ENCODE results near the gene ATG2A. TPM values are rescaled to one million over a fixed set of nuclear protein-coding genes. Genes with fewer than 3 reads are reported as not detected.

ATG2A gene
- total and polyA plus RNA-seq, 2 donors from 2014 or later = 16.8 to 26.9 TPM

DNA sequence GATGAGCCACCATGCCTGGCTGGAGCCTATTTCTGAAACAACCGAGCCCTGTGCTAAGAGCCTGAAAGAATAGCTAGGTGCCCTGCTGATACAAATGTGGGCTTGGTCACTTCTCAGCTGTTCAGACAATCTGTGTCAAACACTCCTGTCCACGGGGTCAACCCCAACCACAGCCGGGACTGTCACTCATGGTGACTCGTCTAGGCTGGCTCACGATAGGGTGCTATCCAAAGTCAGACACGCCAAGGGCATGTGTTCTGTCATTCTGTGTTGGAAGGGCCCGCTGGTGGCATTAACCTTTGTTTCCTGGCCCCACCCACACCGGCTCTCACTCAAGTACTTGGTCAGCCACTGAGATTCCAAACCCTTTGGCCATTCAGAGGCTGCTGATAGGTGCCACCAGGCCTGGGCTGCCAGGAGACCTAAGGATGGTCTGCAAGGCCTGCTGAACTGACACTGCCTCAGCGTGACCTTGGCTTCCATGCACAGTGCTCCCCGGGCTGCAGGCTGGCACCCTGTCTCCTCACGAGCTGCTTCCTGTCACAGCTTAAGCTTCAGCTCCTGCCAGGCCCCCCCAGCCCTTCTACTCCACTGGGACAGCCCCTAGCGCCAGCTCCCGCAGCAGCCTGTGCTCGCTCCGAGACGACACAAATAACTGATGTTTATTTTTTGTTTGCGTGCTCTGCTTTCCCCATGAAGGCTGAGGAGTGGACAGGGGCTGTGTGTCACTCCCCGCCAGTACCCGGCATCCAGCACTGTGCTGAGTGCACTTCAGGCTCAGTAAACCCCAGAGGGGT is 58.3 kb downstream of the ATG2A start:
- no peak overlapping the region for H3K4me3 ChIP-seq (ENCODE audit: low read length in 3 of 3)
- intact Hi-C loops (cut with DNase I) = no loop called here
- no peak for TF ChIP-seq CTCF (IDR thresholded peaks at IDR 0.05; ENCODE audit: borderline replicate concordance, extremely low read depth, insufficient read depth)

DNA sequence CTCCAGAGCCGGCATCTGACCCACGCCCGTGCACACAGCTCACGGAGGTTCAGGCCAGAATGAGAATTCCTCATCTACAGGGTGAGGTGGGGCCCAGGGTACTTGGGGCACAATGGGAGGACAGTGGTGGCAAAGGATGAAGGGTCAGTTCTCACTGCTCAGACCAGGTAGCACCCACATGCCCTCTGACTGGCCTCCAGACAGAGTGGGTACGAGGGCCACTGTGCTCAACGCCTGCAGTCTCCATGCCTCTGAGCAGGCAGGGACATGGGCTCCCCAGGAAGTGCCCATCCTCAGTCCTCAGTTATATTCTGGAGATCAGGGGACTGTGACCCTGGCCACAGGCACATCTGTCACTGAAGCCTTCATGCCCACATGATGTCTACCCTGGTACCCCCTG is 59.5 kb downstream of the ATG2A start:
- Histone ChIP-seq H3K9me3 (ENCODE audit: control insufficient read depth in 2 of 3, insufficient read depth in 1 of 3, low read length in 3 of 3) (no peaks in the 10 kb centered on the region), H3K4me3 (ENCODE audit: low read length in 3 of 3) (no peak overlapping the region), H3K27me3 (ENCODE audit: control insufficient read depth, insufficient read depth, low read length) (no peaks in the 10 kb centered on the region), H3K27ac (ENCODE audit: low read depth in 2 of 2, low read length in 2 of 2) (no peak overlapping the region), H3K9ac (ENCODE audit: low read length in 3 of 3) (no peak overlapping the region), H3K4me1 (ENCODE audit: control insufficient read depth in 2 of 3, insufficient read depth in 2 of 3, low read depth in 1 of 3, low read length in 3 of 3) (peaks cover 0 to 33% (median 0%) of the 10 kb centered on the region in 3 donors), H3K36me3 (ENCODE audit: control insufficient read depth in 2 of 3, insufficient read depth in 3 of 3, low read length in 3 of 3) (peaks cover 0 to 20% (median 13%) of the 10 kb centered on the region in 3 donors)
- DNase-seq (no peak), FAIRE-seq (no peak)
- TF ChIP-seq CTCF (IDR thresholded peaks at IDR 0.05; ENCODE audit: borderline replicate concordance, extremely low read depth, insufficient read depth) = no peak
- intact Hi-C loops (cut with DNase I) = no loop called here

More for the DNA sequence above, 58.3 kb downstream of the ATG2A start:
- peaks cover 0 to 45% (median 6%) of the 10 kb centered on the region in 3 donors for H3K4me1 ChIP-seq (ENCODE audit: control insufficient read depth in 2 of 3, insufficient read depth in 2 of 3, low read depth in 1 of 3, low read length in 3 of 3)
- FAIRE-seq (no peak), DNase-seq (peak in 1 of 5 donors; percentile 77)
- no peaks in the 10 kb centered on the region for H3K27me3 ChIP-seq (ENCODE audit: control insufficient read depth, insufficient read depth, low read length)
- peaks cover 0 to 20% (median 13%) of the 10 kb centered on the region in 3 donors for H3K36me3 ChIP-seq (ENCODE audit: control insufficient read depth in 2 of 3, insufficient read depth in 3 of 3, low read length in 3 of 3)
- no peak overlapping the region for H3K9ac ChIP-seq (ENCODE audit: low read length in 3 of 3)
- H3K9me3 ChIP-seq (ENCODE audit: control insufficient read depth in 2 of 3, insufficient read depth in 1 of 3, low read length in 3 of 3) = no peaks in the 10 kb centered on the region
- H3K27ac ChIP-seq (ENCODE audit: low read depth in 2 of 2, low read length in 2 of 2) = no peak overlapping the region

DNA sequence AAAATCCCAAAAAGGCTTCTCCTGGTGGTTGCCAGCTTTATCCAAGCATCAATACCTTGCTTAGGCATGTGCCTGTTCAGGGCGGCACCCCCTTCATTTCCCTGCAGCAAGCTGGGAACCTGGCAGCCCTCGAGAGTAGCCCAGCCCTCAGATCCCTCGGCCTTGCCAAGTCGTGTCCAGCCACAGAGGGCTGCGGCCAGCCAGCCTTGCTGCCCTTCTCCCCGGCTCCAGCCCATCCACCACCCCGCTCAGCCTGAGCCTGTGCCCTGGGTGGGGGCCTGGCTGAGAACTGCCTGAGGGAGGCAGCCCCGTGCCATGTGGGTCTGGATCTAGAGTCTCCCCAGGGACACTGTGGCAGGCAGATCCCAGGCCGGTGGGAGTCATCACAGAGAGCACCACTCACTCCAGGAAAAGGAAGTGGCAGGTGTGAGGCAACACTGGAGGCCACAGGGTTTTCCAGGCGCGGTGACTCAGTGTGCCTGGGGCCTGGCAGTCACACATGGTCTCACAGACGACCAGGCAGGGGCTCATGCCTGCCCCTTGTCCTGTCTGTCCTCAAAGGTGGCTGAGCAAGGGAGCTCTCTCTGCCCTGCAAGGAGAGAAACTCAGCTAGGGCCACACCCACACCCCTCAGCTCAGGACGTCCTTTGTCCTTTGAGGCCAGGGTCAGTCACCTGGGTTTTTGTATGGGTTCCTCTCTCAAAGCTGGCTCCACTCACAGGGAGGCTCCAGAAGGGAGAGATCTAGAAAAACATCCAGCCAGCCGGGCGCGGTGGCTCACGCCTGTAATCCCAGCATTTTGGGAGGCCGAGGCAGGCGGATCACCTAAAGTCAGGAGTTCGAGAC is 60.4 kb downstream of the ATG2A start:
- TF ChIP-seq CTCF (IDR thresholded peaks at IDR 0.05; ENCODE audit: borderline replicate concordance, extremely low read depth, insufficient read depth) = no peak
- FAIRE-seq (no peak), DNase-seq (peak in 1 of 5 donors; percentile 95)
- H3K4me1 ChIP-seq (ENCODE audit: control insufficient read depth in 2 of 3, insufficient read depth in 2 of 3, low read depth in 1 of 3, low read length in 3 of 3) = peaks cover 0 to 28% (median 0%) of the 10 kb centered on the region in 3 donors
- intact Hi-C loops (cut with DNase I) = no loop called here
- no peak overlapping the region for H3K9ac ChIP-seq (ENCODE audit: low read length in 3 of 3)
- no peaks in the 10 kb centered on the region for H3K27me3 ChIP-seq (ENCODE audit: control insufficient read depth, insufficient read depth, low read length)
- H3K27ac ChIP-seq (ENCODE audit: low read depth in 2 of 2, low read length in 2 of 2) = peak overlapping the region; percentile 2 to 34
- H3K4me3 ChIP-seq (ENCODE audit: low read length in 3 of 3) = no peak overlapping the region
- no peaks in the 10 kb centered on the region for H3K9me3 ChIP-seq (ENCODE audit: control insufficient read depth in 2 of 3, insufficient read depth in 1 of 3, low read length in 3 of 3)
- peaks cover 0 to 20% (median 13%) of the 10 kb centered on the region in 3 donors for H3K36me3 ChIP-seq (ENCODE audit: control insufficient read depth in 2 of 3, insufficient read depth in 3 of 3, low read length in 3 of 3)
